Left hindlimb (tissue), 1 donor: ENCODE data around the gene ASPSCR1.
"Not testable (repeated sequence)": the region's sequence is repeated elsewhere in the genome, so short reads cannot be mapped to it uniquely, and the experiment has no call there.

Experiments
- DNase-seq: peaks from one replicate; pipeline ENCODE4 v3.0.0-alpha.2; 2018

Gene ASPSCR1

DNA sequence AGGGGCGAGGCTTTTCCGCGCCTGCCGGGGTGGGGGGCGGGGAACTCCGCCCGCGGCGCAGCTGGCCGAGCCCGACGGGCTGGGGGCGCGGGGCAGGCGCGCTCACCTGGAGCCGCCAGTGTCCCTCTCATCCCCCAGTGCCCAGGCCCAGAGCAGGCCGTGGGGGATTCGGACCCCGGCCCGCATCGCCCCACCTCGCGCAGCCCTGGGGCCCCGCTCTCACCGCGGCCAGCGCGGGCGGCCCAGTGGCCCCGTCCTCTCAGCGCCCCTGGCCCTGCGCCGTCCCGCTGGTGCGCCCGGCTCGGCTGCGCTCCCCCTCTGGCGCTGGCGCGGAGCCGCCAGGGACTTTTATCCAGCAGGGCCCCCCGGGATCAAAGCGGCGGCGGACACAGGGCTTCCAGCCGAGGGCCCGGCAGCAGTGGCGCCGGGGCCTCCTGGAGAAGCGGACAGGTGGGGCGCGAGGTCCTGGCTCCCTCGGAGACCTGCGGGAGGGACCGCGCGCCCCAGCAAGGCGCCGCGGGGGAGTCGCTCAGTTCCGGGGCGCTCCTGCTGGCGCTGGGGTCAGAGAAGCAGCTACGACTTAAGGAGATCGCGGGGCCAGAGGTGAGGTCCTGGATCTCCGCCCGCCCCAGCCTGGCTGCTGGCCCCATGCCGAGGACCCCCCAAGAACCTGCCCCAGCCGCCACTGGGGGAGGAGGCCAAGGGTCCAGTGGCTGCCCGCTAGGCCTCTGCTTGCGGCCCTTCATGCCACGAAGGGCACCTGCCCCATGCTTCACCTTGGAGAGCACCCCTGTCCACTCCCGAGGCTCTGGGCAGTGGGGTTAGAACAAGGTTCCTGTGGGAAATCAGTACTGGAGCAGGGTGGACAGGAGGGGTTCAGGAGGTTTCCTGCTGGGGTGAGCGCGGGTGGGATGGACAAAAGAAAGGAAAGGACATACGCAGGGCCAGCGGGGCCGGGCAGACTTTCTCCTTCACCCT, 15.6 kb upstream of the ASPSCR1 start:
- no peak for DNase-seq

GRCh38 chr17:81962499-81963441, 14.7 kb upstream of the ASPSCR1 start:
- DNase-seq = no peak

GRCh38 chr17:81964081-81964849, 13.2 kb upstream of the ASPSCR1 start:
- no peak for DNase-seq

GRCh38 chr17:81966343-81967243, 10.8 kb upstream of the ASPSCR1 start:
- peak; percentile 86 for DNase-seq

GRCh38 chr17:81967244-81967532, 10.2 kb upstream of the ASPSCR1 start:
- no peak for DNase-seq

DNA sequence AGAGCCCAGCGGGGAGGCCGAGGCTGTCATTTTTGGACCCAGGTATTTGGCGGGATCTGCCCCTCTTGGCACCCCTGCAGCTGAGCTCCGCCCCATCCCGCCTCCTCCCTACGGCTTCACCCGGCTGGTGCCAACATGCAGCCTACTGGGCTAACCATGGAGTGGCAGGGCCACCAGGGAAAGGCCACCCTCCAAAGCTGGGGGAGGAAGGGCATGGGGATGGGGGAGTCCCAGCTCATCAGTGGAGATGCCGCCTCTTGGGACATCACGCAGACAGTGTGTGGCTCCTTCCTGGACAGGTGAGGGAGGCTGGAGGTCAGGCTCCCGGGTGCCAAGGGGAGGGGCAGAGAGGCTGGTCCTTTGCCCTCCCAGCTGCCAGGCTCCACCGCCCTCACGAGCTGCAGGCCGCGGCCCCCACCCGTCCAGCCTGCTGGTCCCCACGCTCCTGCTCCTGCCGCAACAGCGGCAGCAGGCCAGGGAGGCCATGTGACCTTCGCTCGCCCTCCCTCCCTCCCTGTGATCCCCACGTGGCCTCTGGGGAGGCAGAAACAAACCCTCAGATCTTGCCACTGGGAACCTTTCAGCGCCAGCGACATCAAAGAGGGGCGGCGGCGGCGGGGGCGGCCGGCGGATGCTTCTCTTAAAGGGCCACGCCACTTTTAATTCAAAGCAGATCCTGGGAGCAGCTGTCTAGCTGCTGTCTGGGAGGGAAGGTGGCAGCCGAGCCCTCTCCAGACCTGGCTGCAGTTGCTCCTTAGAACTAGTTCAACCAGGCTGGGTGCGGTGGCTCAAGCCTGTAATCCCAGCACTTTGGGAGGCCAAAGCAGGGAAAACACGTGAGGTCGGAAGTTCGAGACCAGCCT, 9.7 kb upstream of the ASPSCR1 start:
- peak; percentile 89 for DNase-seq

GRCh38 chr17:81968396-81968745, 9.1 kb upstream of the ASPSCR1 start:
- no peak for DNase-seq

DNA sequence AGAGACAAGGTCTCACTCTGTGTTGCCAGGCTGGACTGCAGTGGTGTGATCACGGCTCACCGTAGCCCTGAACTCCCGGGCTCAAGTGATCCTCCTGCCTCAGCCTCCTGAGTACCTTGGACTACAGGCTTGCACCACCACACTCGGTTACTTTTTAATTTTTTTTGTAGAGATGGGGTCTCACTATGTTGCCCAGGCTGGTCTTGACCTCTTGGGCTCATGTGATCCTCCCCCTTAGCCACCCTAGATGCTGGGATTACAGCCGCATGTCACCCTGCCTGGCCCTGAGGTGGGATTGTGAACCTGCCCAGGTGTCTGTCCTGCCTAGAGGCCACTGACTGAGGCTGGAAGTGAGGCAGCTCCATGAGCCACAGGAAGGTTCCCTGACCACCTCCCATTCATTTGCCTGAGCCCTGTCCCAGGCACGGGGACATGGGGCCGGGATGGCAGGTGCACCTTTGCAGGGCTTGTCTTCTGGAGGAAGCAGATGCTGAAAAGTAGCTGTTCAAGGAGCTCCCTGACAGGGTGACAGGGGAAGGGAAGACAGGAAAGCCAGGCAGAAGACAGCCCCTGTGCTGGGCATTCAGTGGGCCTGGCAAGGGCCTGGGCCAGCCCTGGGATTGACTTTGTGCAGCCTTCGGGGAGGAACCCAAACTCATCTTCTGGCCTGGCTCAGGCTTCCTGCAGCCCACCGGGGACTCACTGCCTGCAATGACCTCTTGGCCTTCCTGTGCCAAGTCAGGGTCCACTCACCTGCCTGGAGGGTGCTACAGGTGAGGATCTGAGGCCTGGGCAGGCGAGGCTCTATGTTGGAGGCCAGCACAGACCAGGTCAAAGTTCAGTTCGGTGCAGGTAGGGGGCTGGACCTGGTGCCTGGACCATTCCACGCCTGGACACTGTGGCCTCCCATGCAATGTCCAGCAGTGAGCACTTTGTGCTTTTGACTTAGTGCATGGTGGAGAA, 8.3 kb upstream of the ASPSCR1 start:
- no peak for DNase-seq

DNA sequence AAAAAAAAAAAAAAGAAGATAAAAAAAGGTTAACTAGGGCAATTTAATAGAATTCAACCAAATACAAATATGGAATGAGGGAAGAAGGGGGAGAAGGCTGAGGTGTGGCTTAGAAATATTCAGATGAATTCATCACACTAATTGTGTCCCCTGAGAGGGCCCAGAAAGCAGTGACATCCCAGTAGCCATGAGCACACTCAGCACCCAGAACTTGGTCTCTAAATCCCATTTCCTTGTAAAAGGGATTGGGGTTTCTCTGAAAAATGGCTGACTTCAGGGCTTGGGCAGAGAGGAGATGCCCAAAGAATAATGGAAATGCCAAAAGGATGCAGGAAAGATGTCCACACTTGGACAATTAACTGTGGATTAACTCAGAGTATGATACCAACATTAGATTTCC, 4.0 kb upstream of the ASPSCR1 start:
- DNase-seq = no peak

- DNase-seq = no peak
Observed at GRCh38 chr17:81976332-81977210, 858 bp upstream of the ASPSCR1 start.

- DNase-seq = no peak
Observed at GRCh38 chr17:81978524-81979298, 1.3 kb downstream of the ASPSCR1 start.

DNA sequence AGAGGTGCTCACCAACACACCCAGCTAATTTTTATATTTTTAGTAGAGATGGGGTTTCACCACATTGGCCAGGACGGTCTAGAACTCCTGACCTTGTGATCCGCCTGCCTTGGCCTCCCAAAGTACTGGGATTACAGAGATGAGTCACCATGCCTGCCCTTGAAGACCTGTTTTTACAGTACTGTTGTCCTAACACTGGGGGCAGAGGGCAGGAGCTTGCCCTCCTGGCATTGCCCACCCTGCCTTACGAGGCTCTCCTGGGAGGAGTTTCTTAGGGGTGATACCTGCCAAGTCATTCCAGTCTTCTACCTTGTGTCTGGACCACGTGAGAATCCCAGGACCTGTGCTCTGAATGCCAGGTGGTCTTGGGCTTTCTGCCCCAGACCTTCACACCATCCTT, 2.7 kb downstream of the ASPSCR1 start:
- DNase-seq = no peak

GRCh38 chr17:81980707-81981343, 3.4 kb downstream of the ASPSCR1 start:
- no peak for DNase-seq

- not testable (repeated sequence) for DNase-seq
Observed at GRCh38 chr17:81981511-81981910, 4.1 kb downstream of the ASPSCR1 start.

DNA sequence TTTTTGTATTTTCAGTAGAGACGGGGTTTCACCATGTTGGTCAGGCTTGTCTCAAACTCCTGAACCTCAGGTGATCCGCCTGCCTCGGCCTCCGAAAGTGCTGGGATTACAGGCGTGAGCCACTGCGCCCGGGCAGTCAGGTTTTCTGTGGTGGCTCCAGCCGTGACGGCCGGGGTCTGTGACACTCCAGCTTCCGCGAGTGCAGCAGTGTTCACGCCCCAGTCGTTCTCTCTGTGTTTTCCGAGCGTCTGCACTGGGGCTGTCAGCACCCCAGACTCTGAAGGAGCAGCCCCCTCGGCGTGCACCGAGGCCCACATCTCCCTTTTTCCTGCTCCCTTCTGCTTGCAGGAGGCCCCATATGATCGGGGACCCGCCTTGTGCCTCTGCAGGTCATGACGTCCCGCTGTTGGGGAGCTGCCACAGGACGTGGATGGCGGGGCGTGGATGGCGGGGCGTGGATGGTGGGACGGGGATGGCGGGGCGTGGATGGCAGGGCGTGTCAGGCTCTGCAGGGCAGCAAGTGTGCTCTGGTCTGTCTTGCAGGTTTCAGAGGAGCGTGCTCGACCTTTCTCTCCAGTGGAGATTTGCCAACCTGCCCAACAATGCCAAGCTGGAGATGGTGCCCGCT, 5.7 kb downstream of the ASPSCR1 start:
- DNase-seq = no peak

GRCh38 chr17:81983639-81984373, 6.4 kb downstream of the ASPSCR1 start:
- DNase-seq = no peak
